PFSK-1 (cell line): ENCODE data around the gene MRTFA.

Experiments
- POLR2AphosphoS5 ChIP-seq: IDR thresholded peaks from 2 replicates; pipeline ENCODE4 v1.6.1; 2012; ENCODE audit warnings: low read depth, mild to moderate bottlenecking, control low read depth, low read length, moderate library complexity
- REST ChIP-seq, 2 experiments: IDR thresholded peaks; 2 replicates each; pipeline versions ENCODE4 v1.6.1 to v1.8.0; 2011 to 2012; ENCODE audit warnings: low read depth in 2 of 2, low read length in 2 of 2, control low read depth in 1 of 2, inconsistent platforms in 1 of 2, mild to moderate bottlenecking in 1 of 2, moderate library complexity in 1 of 2; ENCODE audit not compliant: insufficient read depth in 1 of 2
- SIN3A ChIP-seq: IDR thresholded peaks from 2 replicates; pipeline ENCODE4 v1.6.1; 2012; ENCODE audit warnings: mild to moderate bottlenecking, low read length, moderate library complexity, borderline replicate concordance; ENCODE audit not compliant: insufficient read depth
- TAF1 ChIP-seq: IDR thresholded peaks from 2 replicates; pipeline ENCODE4 v1.6.1; 2012; ENCODE audit warnings: low read length, control low read depth, borderline replicate concordance; ENCODE audit not compliant: insufficient read depth

GRCh38 chr22:40430991-40431390 is 205.5 kb downstream of the MRTFA start:
- TF ChIP-seq REST (IDR thresholded peaks at IDR 0.05; ENCODE audit: insufficient read depth in 1 of 2, low read depth in 2 of 2, low read length in 2 of 2) (no peak), TAF1 (no peak), POLR2AphosphoS5 (no peak), SIN3A (no peak)
